Epithelial cell of proximal tubule (primary cell): ENCODE results near the gene TRAF7. TPM values are rescaled to one million over a fixed set of nuclear protein-coding genes. Genes with fewer than 3 reads are reported as not detected.

Experiments
- DNase-seq: peaks from one replicate; pipeline ENCODE4 v3.0.0-alpha.2; 2011; ENCODE audit warnings: low read depth
- H3K4me3 ChIP-seq: 2 replicates; pipeline ENCODE4 v1.5.1; 2011; ENCODE audit warnings: low read depth, mild to moderate bottlenecking, low read length
- total RNA-seq: library from RNA; depleted of rRNA; stranded (reverse); fragments of >200 nt; gene quantifications from 2 replicates; pipeline ENCODE4 v1.2.3, GENCODE V29; 2015
- TF ChIP-seq, protein P1 (sequence below): conservative IDR thresholded peaks from 2 replicates; pipeline ENCODE4 v1.5.1; 2012; ENCODE audit warnings: low read depth, mild to moderate bottlenecking, low read length

Gene TRAF7
- total RNA-seq, 1 donor from 2014 or later: 48.6 TPM

DNA sequence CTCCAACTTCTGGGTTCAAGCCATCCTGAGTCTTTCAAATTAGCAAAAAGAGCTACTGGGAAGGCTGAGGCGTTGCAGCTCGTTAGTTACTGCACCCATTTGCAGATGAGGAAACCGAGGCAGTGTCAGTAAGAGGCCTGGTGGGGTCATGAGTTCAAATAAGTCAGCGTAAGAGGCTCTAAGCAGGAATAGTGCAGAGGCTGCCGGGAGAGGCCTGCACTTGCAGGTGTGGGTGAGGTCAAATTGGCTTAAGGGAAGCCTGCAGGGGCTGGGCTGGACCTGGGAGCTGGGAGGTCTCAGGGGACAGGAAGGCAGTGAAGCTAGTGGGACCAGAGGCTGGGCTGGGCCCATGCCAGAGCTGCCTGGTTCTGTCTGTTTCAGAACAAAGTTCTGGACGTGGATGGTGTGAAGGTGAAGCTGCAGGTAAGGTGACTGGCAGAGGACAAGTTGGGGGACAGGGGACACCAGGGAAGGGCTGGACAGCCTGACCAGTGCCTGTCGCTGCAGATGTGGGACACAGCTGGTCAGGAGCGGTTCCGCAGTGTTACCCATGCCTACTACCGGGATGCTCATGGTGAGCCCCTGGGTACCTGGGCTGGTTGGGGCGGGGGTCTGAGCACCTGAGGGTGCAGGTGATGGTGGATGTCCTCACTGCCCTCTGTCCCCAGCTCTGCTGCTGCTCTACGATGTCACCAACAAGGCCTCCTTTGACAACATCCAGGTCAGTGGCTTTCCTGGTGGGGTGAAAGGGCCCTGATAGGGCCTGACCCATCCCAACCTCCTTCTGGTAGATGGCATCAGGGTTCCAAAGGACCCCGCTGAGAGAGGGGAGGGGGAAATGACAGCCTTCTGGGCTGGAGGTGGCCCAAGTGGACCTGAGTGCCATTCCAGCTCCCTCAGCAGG lies 4.1 kb upstream of the TRAF7 start:
- H3K4me3 ChIP-seq: no peak overlapping the region
- DNase-seq: no peak
- TF ChIP-seq, protein P1, sequence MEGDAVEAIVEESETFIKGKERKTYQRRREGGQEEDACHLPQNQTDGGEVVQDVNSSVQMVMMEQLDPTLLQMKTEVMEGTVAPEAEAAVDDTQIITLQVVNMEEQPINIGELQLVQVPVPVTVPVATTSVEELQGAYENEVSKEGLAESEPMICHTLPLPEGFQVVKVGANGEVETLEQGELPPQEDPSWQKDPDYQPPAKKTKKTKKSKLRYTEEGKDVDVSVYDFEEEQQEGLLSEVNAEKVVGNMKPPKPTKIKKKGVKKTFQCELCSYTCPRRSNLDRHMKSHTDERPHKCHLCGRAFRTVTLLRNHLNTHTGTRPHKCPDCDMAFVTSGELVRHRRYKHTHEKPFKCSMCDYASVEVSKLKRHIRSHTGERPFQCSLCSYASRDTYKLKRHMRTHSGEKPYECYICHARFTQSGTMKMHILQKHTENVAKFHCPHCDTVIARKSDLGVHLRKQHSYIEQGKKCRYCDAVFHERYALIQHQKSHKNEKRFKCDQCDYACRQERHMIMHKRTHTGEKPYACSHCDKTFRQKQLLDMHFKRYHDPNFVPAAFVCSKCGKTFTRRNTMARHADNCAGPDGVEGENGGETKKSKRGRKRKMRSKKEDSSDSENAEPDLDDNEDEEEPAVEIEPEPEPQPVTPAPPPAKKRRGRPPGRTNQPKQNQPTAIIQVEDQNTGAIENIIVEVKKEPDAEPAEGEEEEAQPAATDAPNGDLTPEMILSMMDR: no peak

DNA sequence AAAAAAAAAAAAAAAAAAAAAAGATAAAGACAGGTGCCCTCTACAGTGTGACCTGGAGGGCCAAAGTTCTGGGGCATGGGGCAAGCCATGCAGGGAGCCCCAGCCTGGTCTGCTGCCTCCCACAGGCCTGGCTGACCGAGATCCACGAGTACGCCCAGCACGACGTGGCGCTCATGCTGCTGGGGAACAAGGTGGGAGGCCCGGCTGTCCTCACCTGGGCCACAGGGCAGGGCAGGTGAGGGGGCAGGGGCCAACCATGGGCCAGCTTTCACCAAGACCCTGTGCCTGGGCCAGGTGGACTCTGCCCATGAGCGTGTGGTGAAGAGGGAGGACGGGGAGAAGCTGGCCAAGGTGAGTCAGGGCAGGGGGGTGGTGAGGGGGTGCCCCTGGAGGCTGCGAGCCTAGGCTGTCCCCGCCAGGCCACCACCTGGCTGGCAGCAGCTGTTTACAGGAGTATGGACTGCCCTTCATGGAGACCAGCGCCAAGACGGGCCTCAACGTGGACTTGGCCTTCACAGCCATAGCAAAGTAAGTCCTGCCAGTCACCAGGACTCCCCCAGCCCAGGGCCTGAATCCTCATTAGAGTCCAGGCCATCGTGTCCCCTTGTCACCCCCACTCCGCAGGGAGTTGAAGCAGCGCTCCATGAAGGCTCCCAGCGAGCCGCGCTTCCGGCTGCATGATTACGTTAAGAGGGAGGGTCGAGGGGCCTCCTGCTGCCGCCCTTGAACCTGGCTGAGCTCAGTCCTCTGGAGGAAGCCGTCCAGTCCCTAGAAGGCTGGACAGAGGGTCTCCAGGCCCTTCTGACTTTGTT lies 2.7 kb upstream of the TRAF7 start:
- H3K4me3 ChIP-seq: peak overlapping the region; percentile 100
- TF ChIP-seq, protein P1: peak; percentile 12
- DNase-seq: no peak

DNA sequence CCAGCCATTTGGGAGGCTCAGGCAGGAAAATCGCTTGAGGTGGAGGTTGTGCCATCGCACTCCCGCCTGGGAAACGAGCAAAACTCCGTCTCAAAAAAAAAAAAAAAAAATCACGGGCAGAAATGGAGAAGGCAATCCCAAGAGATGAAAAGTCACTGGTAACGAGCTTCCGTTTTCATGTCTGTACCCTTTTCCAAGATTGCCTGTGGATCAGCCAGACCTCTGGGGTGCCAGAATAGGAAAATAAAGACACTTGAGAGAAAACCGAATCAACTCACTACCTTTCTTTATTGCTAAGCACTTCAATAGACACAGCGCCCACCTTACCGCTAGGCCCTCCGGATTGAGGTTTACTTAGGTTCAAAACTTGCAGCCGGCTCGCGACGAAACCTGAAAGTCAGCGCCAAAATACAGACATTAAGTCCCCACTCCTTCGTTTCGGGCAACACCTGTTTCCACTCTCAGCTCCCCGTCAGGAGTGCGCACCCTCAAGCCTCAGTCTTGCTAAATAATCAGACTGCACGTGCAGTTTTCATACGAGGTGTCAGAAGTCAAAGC lies 970 bp upstream of the TRAF7 start:
- TF ChIP-seq, protein P1: no peak
- peak overlapping the region; percentile 100 for H3K4me3 ChIP-seq
- no peak for DNase-seq

DNA sequence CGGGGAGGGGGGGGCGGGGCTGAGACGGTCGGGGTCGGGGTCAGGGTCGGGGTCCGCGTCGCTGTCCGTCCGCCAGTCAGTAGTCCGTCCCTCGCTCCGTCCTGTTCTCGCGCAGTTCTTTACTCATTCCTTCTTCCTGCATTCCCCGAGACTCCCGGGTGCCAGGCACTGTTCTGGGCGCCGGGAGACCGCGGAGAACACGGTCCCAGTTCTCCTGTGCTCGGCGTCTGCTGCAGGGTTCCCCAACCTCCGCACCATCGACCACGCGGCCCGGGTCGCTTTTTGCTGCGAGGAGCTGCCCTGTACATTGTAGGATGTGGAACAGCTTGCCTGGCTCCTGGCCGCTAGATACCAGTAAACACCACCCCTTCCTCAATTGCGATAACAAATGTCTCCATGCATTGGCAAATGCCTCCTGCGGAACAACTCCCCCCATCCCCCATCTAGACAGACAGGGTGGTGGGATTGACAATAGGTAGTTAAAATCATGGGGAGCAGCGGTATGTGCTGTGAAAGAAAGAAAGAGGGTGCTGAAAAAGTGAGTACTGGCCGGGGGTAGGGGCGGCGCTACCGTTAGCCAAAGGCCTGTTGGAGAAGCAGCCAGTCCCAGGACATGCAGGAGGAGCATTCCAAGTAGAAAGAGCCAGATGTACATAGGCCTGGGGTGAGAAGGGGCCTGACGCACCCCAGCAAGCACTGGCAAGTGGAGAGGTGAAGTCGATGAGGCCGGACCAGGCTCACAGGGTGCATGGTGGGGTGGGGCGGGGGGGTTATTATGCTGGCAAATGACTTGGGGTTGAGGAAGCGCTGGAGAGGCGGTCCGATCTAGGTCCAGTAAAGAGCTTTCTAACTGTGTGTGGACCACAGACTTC lies 631 bp downstream of the TRAF7 start:
- DNase-seq: no peak
- TF ChIP-seq, protein P1: no peak

DNA sequence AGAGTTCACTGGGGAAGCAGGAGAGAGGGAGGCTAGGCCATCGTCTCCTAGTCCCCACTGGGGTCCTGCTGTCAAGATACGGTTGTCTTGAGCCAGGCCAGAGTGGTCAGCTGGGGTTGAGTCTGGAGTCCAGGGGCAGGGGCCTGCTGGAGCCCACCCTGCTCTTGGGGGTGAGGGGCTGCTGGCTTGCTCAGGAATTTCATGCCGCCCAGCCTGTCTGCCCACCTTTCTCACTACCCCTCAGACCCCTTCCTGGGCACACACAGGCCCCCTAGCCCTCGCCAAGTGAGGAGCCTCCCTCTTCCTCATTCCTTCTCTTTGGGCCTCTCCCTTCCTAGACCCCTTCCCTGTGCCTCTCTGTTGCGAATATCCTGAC lies 1.3 kb downstream of the TRAF7 start:
- TF ChIP-seq, protein P1: no peak
- peak overlapping the region; percentile 72 for H3K4me3 ChIP-seq
- DNase-seq: no peak

More for the DNA sequence above, 631 bp downstream of the TRAF7 start:
- H3K4me3 ChIP-seq: peak overlapping the region; percentile 72
